D341Med (cell line): ENCODE measurements around the gene DCLK1.
A peak's percentile ranks its signal among the peaks of the same experiment; 100 is the strongest.

ENCODE experiments used
- DNase-seq: peaks from one replicate; pipeline ENCODE4 v3.0.0; 2012; ENCODE audit warnings: low spot score

DCLK1 gene

GRCh38 chr13:36131222-36131930 is at the start of gene DCLK1:
Gene DCLK1 (minus strand): TSS chr13:36131382.
- DNase-seq: peak; percentile 63

- no peak for DNase-seq
These were observed 44.4 kb upstream of the DCLK1 start for GRCh38 chr13:36175621-36176020.

- DNase-seq: no peak
These were observed 43.7 kb upstream of the DCLK1 start for GRCh38 chr13:36174923-36175322.

GRCh38 chr13:36173571-36174322 is 42.6 kb upstream of the DCLK1 start:
- no peak for DNase-seq

GRCh38 chr13:36166046-36166445 is 34.9 kb upstream of the DCLK1 start:
- DNase-seq: no peak

- peak; percentile 60 for DNase-seq
These were observed 32.7 kb upstream of the DCLK1 start for GRCh38 chr13:36163809-36164308.

- DNase-seq: no peak
These were observed 32.1 kb upstream of the DCLK1 start for GRCh38 chr13:36163286-36163685.

GRCh38 chr13:36160297-36160696 is 29.1 kb upstream of the DCLK1 start:
- DNase-seq: no peak

- DNase-seq: no peak
These were observed 27.4 kb upstream of the DCLK1 start for GRCh38 chr13:36158611-36159010.

- no peak for DNase-seq
These were observed 26.3 kb upstream of the DCLK1 start for GRCh38 chr13:36157480-36157879.

- no peak for DNase-seq
These were observed 23.5 kb upstream of the DCLK1 start for GRCh38 chr13:36154567-36155291.

GRCh38 chr13:36151591-36151990 is 20.4 kb upstream of the DCLK1 start:
- DNase-seq: no peak

GRCh38 chr13:36148446-36148845 is 17.3 kb upstream of the DCLK1 start:
- DNase-seq: no peak

- no peak for DNase-seq
These were observed 16.1 kb upstream of the DCLK1 start for GRCh38 chr13:36147330-36147729.

- no peak for DNase-seq
These were observed 15.5 kb upstream of the DCLK1 start for GRCh38 chr13:36146511-36147269.

GRCh38 chr13:36143738-36144137 is 12.6 kb upstream of the DCLK1 start:
- no peak for DNase-seq

- no peak for DNase-seq
These were observed 11.6 kb upstream of the DCLK1 start for GRCh38 chr13:36142735-36143134.

- DNase-seq: no peak
These were observed 4.7 kb upstream of the DCLK1 start for GRCh38 chr13:36135876-36136275.

- no peak for DNase-seq
These were observed 3.5 kb upstream of the DCLK1 start for GRCh38 chr13:36134632-36135031.

- no peak for DNase-seq
These were observed 2.9 kb upstream of the DCLK1 start for GRCh38 chr13:36133950-36134626.

GRCh38 chr13:36132376-36132775 is 1.2 kb upstream of the DCLK1 start:
- DNase-seq: no peak

- no peak for DNase-seq
These were observed 732 bp upstream of the DCLK1 start for GRCh38 chr13:36131931-36132297.
